Kasumi-1 (cell line): ENCODE data around the gene DAB2IP.
"Not testable (repeated sequence)": the region's sequence is repeated elsewhere in the genome, so short reads cannot be mapped to it uniquely, and the experiment has no call there.

Source experiments
- DNase-seq, 2 experiments: peaks; one replicate each; lab custom pipeline; 2025; lab: John Stamatoyannopoulos, UW

DAB2IP gene

GRCh38 chr9:121651295-121652020, at the start of gene DAB2IP:
Gene DAB2IP (plus strand): TSS chr9:121651634. CDS start chr9:121651776, 142 bp downstream.
- no peak for DNase-seq

- DNase-seq, result no peak
These were observed 48.4 kb upstream of the DAB2IP start for GRCh38 chr9:121603028-121603427.

- DNase-seq, result no peak
These were observed 47.2 kb upstream of the DAB2IP start for GRCh38 chr9:121604242-121604641.

GRCh38 chr9:121604654-121605053, 46.8 kb upstream of the DAB2IP start:
- no peak for DNase-seq

- no peak for DNase-seq
These were observed 43.8 kb upstream of the DAB2IP start for GRCh38 chr9:121607434-121608167.

- no peak for DNase-seq
These were observed 43.1 kb upstream of the DAB2IP start for GRCh38 chr9:121608168-121608853.

GRCh38 chr9:121609822-121610637, 41.4 kb upstream of the DAB2IP start:
- DNase-seq, result no peak

GRCh38 chr9:121610638-121610953, 40.8 kb upstream of the DAB2IP start:
- DNase-seq, result no peak

GRCh38 chr9:121612511-121612998, 38.9 kb upstream of the DAB2IP start:
- no peak for DNase-seq

GRCh38 chr9:121613009-121613752, 38.3 kb upstream of the DAB2IP start:
- DNase-seq, result no peak

GRCh38 chr9:121616123-121616755, 35.2 kb upstream of the DAB2IP start:
- DNase-seq, result no peak

- DNase-seq, result no peak
These were observed 32.9 kb upstream of the DAB2IP start for GRCh38 chr9:121618504-121618903.

- not testable (repeated sequence) for DNase-seq
These were observed 32.5 kb upstream of the DAB2IP start for GRCh38 chr9:121618910-121619309.

GRCh38 chr9:121619545-121620324, 31.7 kb upstream of the DAB2IP start:
- DNase-seq, result no peak

- no peak for DNase-seq
These were observed 31.1 kb upstream of the DAB2IP start for GRCh38 chr9:121620325-121620673.

GRCh38 chr9:121620777-121621449, 30.5 kb upstream of the DAB2IP start:
- peak in 1 of 2 experiments; percentile 23 for DNase-seq

- no peak for DNase-seq
These were observed 28.8 kb upstream of the DAB2IP start for GRCh38 chr9:121622387-121623203.

GRCh38 chr9:121623430-121623829, 28.0 kb upstream of the DAB2IP start:
- not testable (repeated sequence) for DNase-seq

GRCh38 chr9:121625590-121625989, 25.8 kb upstream of the DAB2IP start:
- no peak for DNase-seq
